Small intestine (tissue), 7 donors: ENCODE results near the gene CTSO. TPM values are rescaled to one million over a fixed set of nuclear protein-coding genes. Genes with fewer than 3 reads are reported as not detected.
"Not testable (repeated sequence)": the region's sequence is repeated elsewhere in the genome, so short reads cannot be mapped to it uniquely, and the experiment has no call there.

ENCODE experiments used
- DNase-seq, 2 donors: peaks; one replicate each; pipeline versions ENCODE4 v3.0.0 to v3.0.0-alpha.2; 2013
- FAIRE-seq: peaks from 2 replicates; lab custom pipeline; 2012; peaks lifted over from hg19 to GRCh38; lab: Jason Lieb, UNC
- H3K27ac ChIP-seq, 3 donors: one replicate each; pipeline ENCODE4 v1.5.1; 2013; ENCODE audit warnings: low read length in 2 of 3, mild to moderate bottlenecking in 2 of 3, control low read depth in 1 of 3, inconsistent platforms in 1 of 3, low read depth in 1 of 3, moderate library complexity in 1 of 3
- H3K27me3 ChIP-seq, 3 donors: one replicate each; pipeline ENCODE4 v1.6.1; 2013; ENCODE audit warnings: low read length in 3 of 3, inconsistent platforms in 1 of 3; ENCODE audit not compliant: control insufficient read depth in 3 of 3, insufficient read depth in 3 of 3
- H3K36me3 ChIP-seq, 3 donors: one replicate each; pipeline ENCODE4 v1.6.1; 2013; ENCODE audit warnings: low read length in 3 of 3, inconsistent platforms in 1 of 3, low read depth in 1 of 3, mild to moderate bottlenecking in 1 of 3, moderate library complexity in 1 of 3; ENCODE audit not compliant: control insufficient read depth in 3 of 3, insufficient read depth in 2 of 3
- H3K4me1 ChIP-seq, 3 donors: one replicate each; pipeline ENCODE4 v1.6.1; 2013; ENCODE audit warnings: low read length in 2 of 3, inconsistent platforms in 1 of 3, low read depth in 1 of 3, mild to moderate bottlenecking in 1 of 3, moderate library complexity in 1 of 3; ENCODE audit not compliant: control insufficient read depth in 3 of 3, insufficient read depth in 2 of 3
- H3K4me3 ChIP-seq, 3 donors: one replicate each; pipeline ENCODE4 v1.5.1; 2013; ENCODE audit warnings: low read length in 3 of 3, control low read depth in 1 of 3, inconsistent platforms in 1 of 3, low read depth in 1 of 3, mild to moderate bottlenecking in 1 of 3, moderate library complexity in 1 of 3
- H3K9me3 ChIP-seq, 2 donors: one replicate each; pipeline ENCODE4 v1.6.1; 2013; ENCODE audit warnings: low read depth in 1 of 2, low read length in 1 of 2; ENCODE audit not compliant: control insufficient read depth in 2 of 2, insufficient read depth in 1 of 2
- WGBS, 3 donors: extraction: QIAGEN DNeasy Blood & Tissue Kit; methylation state at CpG; one replicate each; pipeline ENCODE4 v1.1.7; 2013; 5-methylcytosine and 5-hydroxymethylcytosine counted together
- polyA plus RNA-seq, 4 donors: library from polyadenylated mRNA; stranded (reverse) in 3 of 4; unstranded in 1 of 4; fragments of 200-250 nt in 3 of 4; fragments of 120-200 nt in 1 of 4; gene quantifications; one replicate each; pipeline versions ENCODE4 v1.2.1 to v1.2.3, GENCODE V29; 2013
- donor health status: healthy with polysubstance abuse.
- donor health status: control.
- donor health status: control.
- donor health status: Bipolar disorder and iron deficiency.
- donor health status: healthy.

The CTSO gene
- polyA plus RNA-seq, 4 donors: 6.5 to 35.1 (median 9.9) TPM

- peak overlapping the region in 1 of 3 donors; percentile 38 for H3K27ac ChIP-seq
- not testable (repeated sequence) for H3K4me1 ChIP-seq, H3K4me3 ChIP-seq, H3K27me3 ChIP-seq, FAIRE-seq
- H3K36me3 ChIP-seq: peaks cover 0 to 13% (median 2%) of the 10 kb centered on the region in 3 donors
- 39 to 72% (median 55%) methylated on average over 4 of the region's 4 CpGs for WGBS, 3 donors
- H3K9me3 ChIP-seq: peaks cover 0 to 21% of the 10 kb centered on the region in 2 donors
- DNase-seq: peak in 1 of 2 donors; percentile 62
Observed at GRCh38 chr4:155934634-155935033, 19.0 kb downstream of the CTSO start.

GRCh38 chr4:155931634-155932033 lies 22.0 kb downstream of the CTSO start:
- no peak for FAIRE-seq

GRCh38 chr4:155930330-155930729 lies 23.3 kb downstream of the CTSO start:
- peaks cover 0 to 5% (median 2%) of the 10 kb centered on the region in 3 donors for H3K4me1 ChIP-seq
- H3K4me3 ChIP-seq: no peak overlapping the region
- WGBS, 3 donors: 39 to 72% (median 61%) methylated on average over 2 of the region's 2 CpGs
- H3K27me3 ChIP-seq: no peaks in the 10 kb centered on the region
- peak overlapping the region in 1 of 3 donors; percentile 11 for H3K27ac ChIP-seq
- FAIRE-seq: no peak
- peaks cover 0 to 17% (median 2%) of the 10 kb centered on the region in 3 donors for H3K36me3 ChIP-seq
- DNase-seq: peak in 1 of 2 donors; percentile 50
- H3K9me3 ChIP-seq: peaks cover 0 to 29% of the 10 kb centered on the region in 2 donors

More at GRCh38 chr4:155931634-155932033, 22.0 kb downstream of the CTSO start:
- WGBS, 3 donors: 94 to 95% (median 95%) methylated on average over 4 of the region's 4 CpGs
- Histone ChIP-seq H3K36me3 (peaks cover 2 to 17% (median 2%) of the 10 kb centered on the region in 3 donors), H3K4me3 (no peak overlapping the region), H3K27ac (no peak overlapping the region), H3K9me3 (peaks cover 0 to 29% of the 10 kb centered on the region in 2 donors), H3K4me1 (peaks cover 0 to 5% (median 2%) of the 10 kb centered on the region in 3 donors), H3K27me3 (no peaks in the 10 kb centered on the region)
- no peak for DNase-seq

DNA sequence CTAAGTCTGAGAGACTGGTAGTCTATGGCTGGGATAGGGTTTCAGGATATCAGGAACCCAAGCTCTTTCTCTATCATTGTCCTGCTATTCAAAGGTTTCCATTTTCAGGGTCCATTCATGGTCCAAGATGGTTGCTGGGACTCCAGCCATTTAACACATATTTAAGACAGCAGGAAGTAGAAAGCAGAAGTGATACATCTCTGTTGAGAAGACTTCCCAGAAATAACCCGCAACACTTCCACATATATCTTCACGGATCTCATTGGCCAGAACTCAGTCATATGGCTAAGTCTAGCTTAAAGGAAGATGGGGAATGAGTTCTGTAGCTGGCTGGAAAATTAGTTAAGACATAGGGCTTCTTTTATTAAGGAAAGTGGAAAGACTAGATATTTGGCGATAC lies 23.8 kb downstream of the CTSO start:
- Histone ChIP-seq H3K4me1 (peaks cover 0 to 3% (median 3%) of the 10 kb centered on the region in 3 donors), H3K36me3 (peaks cover 0 to 17% (median 2%) of the 10 kb centered on the region in 3 donors), H3K9me3 (peaks cover 0 to 29% of the 10 kb centered on the region in 2 donors), H3K27ac (peak overlapping the region in 1 of 3 donors; percentile 48), H3K4me3 (no peak overlapping the region), H3K27me3 (no peaks in the 10 kb centered on the region)
- no peak for DNase-seq
- 87 to 98% (median 95%) methylated on average over 3 of the region's 3 CpGs for WGBS, 3 donors
- FAIRE-seq: no peak

DNA sequence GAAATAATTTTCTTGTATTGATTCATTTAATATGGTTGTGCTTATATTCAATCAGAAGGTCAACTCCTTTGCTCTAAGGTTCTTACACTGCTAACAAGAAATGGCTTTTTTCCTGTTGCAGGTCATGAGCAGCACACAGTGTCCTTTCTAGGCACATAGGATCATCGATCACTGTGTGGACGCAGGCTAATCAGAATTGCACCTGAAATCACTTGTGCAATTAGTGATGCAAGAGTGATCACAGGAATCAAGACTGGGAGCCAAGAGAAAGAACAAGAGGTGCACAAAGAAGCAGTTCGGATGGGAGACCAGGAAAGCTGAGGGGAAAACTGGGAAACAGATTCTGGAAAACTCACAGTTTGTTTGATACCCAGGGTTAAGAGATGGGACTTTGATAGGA lies 29.0 kb downstream of the CTSO start:
- no peaks in the 10 kb centered on the region for H3K27me3 ChIP-seq
- peaks cover 0 to 4% (median 0%) of the 10 kb centered on the region in 3 donors for H3K4me1 ChIP-seq
- WGBS, 3 donors: 39 to 69% (median 56%) methylated on average over 3 of the region's 3 CpGs
- H3K4me3 ChIP-seq: no peak overlapping the region
- DNase-seq (peak in 1 of 2 donors; percentile 78), FAIRE-seq (no peak)
- peaks cover 0 to 7% of the 10 kb centered on the region in 2 donors for H3K9me3 ChIP-seq
- peaks cover 0 to 11% (median 2%) of the 10 kb centered on the region in 3 donors for H3K36me3 ChIP-seq
- no peak overlapping the region for H3K27ac ChIP-seq

- peaks cover 0 to 4% (median 0%) of the 10 kb centered on the region in 3 donors for H3K4me1 ChIP-seq
- no peaks in the 10 kb centered on the region for H3K27me3 ChIP-seq
- WGBS, 3 donors: 76 to 96% (median 91%) methylated on average over 1 of the region's 1 CpG
- H3K27ac ChIP-seq: no peak overlapping the region
- H3K36me3 ChIP-seq: no peaks in the 10 kb centered on the region
- FAIRE-seq (no peak), DNase-seq (no peak)
- H3K4me3 ChIP-seq: no peak overlapping the region
- H3K9me3 ChIP-seq: no peaks in the 10 kb centered on the region
Observed at GRCh38 chr4:155921597-155921996, 32.1 kb downstream of the CTSO start.

GRCh38 chr4:155914782-155915181 lies 38.9 kb downstream of the CTSO start:
- no peaks in the 10 kb centered on the region for H3K27me3 ChIP-seq
- FAIRE-seq (no peak), DNase-seq (no peak)
- 26 to 55% (median 37%) methylated on average over 5 of the region's 5 CpGs for WGBS, 3 donors
- H3K4me1 ChIP-seq: no peaks in the 10 kb centered on the region
- no peak overlapping the region for H3K4me3 ChIP-seq
- H3K36me3 ChIP-seq: no peaks in the 10 kb centered on the region
- no peak overlapping the region for H3K27ac ChIP-seq
- H3K9me3 ChIP-seq: no peaks in the 10 kb centered on the region

DNA sequence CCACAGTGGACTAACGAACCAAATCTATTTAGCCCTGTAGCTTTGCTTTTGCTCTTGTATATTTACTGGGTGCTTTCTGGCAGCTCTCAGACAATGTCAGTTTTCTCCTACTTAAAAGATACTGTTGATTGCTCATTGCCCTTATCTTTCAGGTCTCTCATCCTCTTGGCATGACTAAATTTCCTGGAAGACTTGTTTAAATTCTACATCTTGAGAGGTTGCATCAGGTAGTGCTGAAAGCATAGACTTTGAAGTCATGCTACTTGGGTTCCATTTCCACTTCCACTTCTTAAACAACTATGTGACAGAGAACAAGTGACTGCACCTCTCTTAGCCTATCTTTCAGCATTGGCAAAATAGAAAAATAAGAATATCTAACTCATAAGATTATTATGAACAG lies 41.8 kb downstream of the CTSO start:
- Histone ChIP-seq H3K9me3 (no peaks in the 10 kb centered on the region), H3K27me3 (no peaks in the 10 kb centered on the region), H3K4me3 (no peak overlapping the region), H3K27ac (no peak overlapping the region), H3K36me3 (no peaks in the 10 kb centered on the region), H3K4me1 (peaks cover 0 to 9% (median 2%) of the 10 kb centered on the region in 3 donors)
- 75 to 85% (median 85%) methylated on average over 1 of the region's 1 CpG for WGBS, 3 donors
- FAIRE-seq (no peak), DNase-seq (no peak)
